HCT116 (cell line): ENCODE data around the gene PRSS27. TPM values are rescaled to one million over a fixed set of nuclear protein-coding genes. Genes with fewer than 3 reads are reported as not detected.

Experiments
- ATAC-seq: fragments of 200-7000 bp; cut with Tn5 transposase; 2 replicates; pipeline ENCODE4 v1.9.1; 2020; ENCODE audit warnings: mild to moderate bottlenecking, moderate library complexity
- BruUV-seq: library from RNA; stranded (reverse); fragments of 400-500 nt; replicated peaks from 2 replicates; lab custom pipeline; 2021; lab: Mats Ljungman, UMichigan
- CTCF ChIA-PET: fragments of 300-600 bp; sonication (Branson Sonifier 250); formaldehyde crosslinking; loops from one replicate; lab custom pipeline; 2021; ENCODE audit warnings: antibody characterized with exemption; lab: Charles Lee
- POLR2A ChIA-PET: fragments of 300-600, 350-600 bp; sonication (Branson Sonifier 250); formaldehyde crosslinking; loops from one replicate; lab custom pipeline; 2021; ENCODE audit warnings: antibody characterized with exemption; lab: Charles Lee
- RAD21 ChIA-PET, 2 experiments: fragments of 300-600 bp; sonication (Branson Sonifier 250); formaldehyde crosslinking; loops; one replicate each; lab custom pipeline; 2023; ENCODE audit warnings: low total read pairs in 2 of 2; ENCODE audit not compliant: uncharacterized antibody in 2 of 2, unreplicated experiment in 2 of 2, low non-redundant PET in 1 of 2; lab: Charles Lee
- DNase-seq: peaks from one replicate; pipeline ENCODE4 v3.0.0-alpha.2; 2010; ENCODE audit warnings: low read depth, low spot score
- H2AFZ ChIP-seq: fragments of 200-600 bp; shearing (Covaris generic), sonication (generic); 2 replicates; pipeline ENCODE4 v1.6.1; 2017; ENCODE audit warnings: low read depth, mixed run types, mixed read lengths, antibody characterized with exemption, low read length; ENCODE audit not compliant: poor library complexity, severe bottlenecking
- H3K27ac ChIP-seq: 2 replicates; pipeline ENCODE4 v1.5.1; 2012; ENCODE audit warnings: low read depth, low read length
- H3K27me3 ChIP-seq: fragments of 200-600 bp; sonication (generic); 2 replicates; pipeline ENCODE4 v1.6.1; 2016; ENCODE audit warnings: mixed run types, low read length, mixed read lengths; ENCODE audit not compliant: insufficient read depth
- H3K36me3 ChIP-seq, 2 experiments: fragments of 200-500 bp in 1 of 2; fragments of 200-600 bp in 1 of 2; sonication (Bioruptor generic) in 1 of 2; sonication (generic) in 1 of 2; 2 replicates each; pipeline versions ENCODE4 v1.5.1 to v1.6.1; 2014 to 2016; ENCODE audit warnings: low read length in 2 of 2, inconsistent platforms in 1 of 2, mixed read lengths in 1 of 2, mixed run types in 1 of 2; ENCODE audit not compliant: insufficient read depth in 2 of 2, control insufficient read depth in 1 of 2
- H3K4me1 ChIP-seq, 2 experiments: fragments of 200-600 bp in 1 of 2; sonication (generic) in 1 of 2; 2 replicates each; pipeline versions ENCODE4 v1.5.1 to v1.6.1; 2012 to 2017; ENCODE audit warnings: low read length in 2 of 2, inconsistent platforms in 1 of 2, mild to moderate bottlenecking in 1 of 2, mixed read lengths in 1 of 2, mixed run types in 1 of 2, moderate library complexity in 1 of 2; ENCODE audit not compliant: insufficient read depth in 2 of 2, control insufficient read depth in 1 of 2
- H3K4me2 ChIP-seq: fragments of 200-600 bp; sonication (generic); 2 replicates; pipeline ENCODE4 v1.6.1; 2017; ENCODE audit warnings: mixed run types, low read length, mixed read lengths
- H3K4me3 ChIP-seq, 2 experiments: fragments of 200-600 bp in 1 of 2; sonication (generic) in 1 of 2; replicated peaks in 1 of 2; 2 replicates each; pipeline ENCODE4 v1.5.1; 2011 to 2016; ENCODE audit warnings: low read length in 2 of 2, control low read depth in 1 of 2, low read depth in 1 of 2, mild to moderate bottlenecking in 1 of 2, mixed read lengths in 1 of 2, mixed run types in 1 of 2
- H3K79me2 ChIP-seq: fragments of 200-600 bp; sonication (generic); 2 replicates; pipeline ENCODE4 v1.6.1; 2017; ENCODE audit warnings: mild to moderate bottlenecking, mixed run types, low read length, moderate library complexity, mixed read lengths; ENCODE audit not compliant: insufficient read depth
- H3K9ac ChIP-seq: fragments of 200-600 bp; sonication (generic); 2 replicates; pipeline ENCODE4 v1.6.1; 2016; ENCODE audit warnings: low read length, mixed read lengths
- H3K9me2 ChIP-seq: fragments of 200-600 bp; sonication (generic), shearing (Covaris generic); 2 replicates; pipeline ENCODE4 v1.6.1; 2017; ENCODE audit warnings: mixed run types, mild to moderate bottlenecking, moderate library complexity; ENCODE audit not compliant: insufficient read depth
- H3K9me3 ChIP-seq, 2 experiments: fragments of 200-500 bp in 1 of 2; fragments of 200-600 bp in 1 of 2; sonication (Bioruptor generic) in 1 of 2; sonication (generic) in 1 of 2; 2 replicates each; pipeline ENCODE4 v1.6.1; 2014 to 2017; ENCODE audit warnings: low read length in 2 of 2, mixed read lengths in 2 of 2, inconsistent platforms in 1 of 2, low read depth in 1 of 2, mild to moderate bottlenecking in 1 of 2, mixed run types in 1 of 2, moderate library complexity in 1 of 2; ENCODE audit not compliant: control insufficient read depth in 1 of 2, insufficient read depth in 1 of 2
- H4K20me1 ChIP-seq: fragments of 200-600 bp; sonication (generic), shearing (Covaris generic); 2 replicates; pipeline ENCODE4 v1.6.1; 2017; ENCODE audit warnings: mixed run types, mild to moderate bottlenecking, moderate library complexity; ENCODE audit not compliant: insufficient read depth
- ATF3 ChIP-seq: IDR thresholded peaks from 2 replicates; pipeline ENCODE4 v1.6.1; 2012
- CBX3 ChIP-seq: IDR thresholded peaks from 2 replicates; pipeline ENCODE4 v1.6.1; 2012; ENCODE audit warnings: low read depth
- CEBPB ChIP-seq: IDR thresholded peaks from 2 replicates; pipeline ENCODE4 v1.6.1; 2012; ENCODE audit warnings: low read depth
- CTCF ChIP-seq, 3 experiments: fragments of 200-600 bp in 1 of 3; sonication (generic) in 1 of 3; IDR thresholded peaks in 2 of 3; conservative IDR thresholded peaks in 1 of 3; 2 replicates each; pipeline ENCODE4 v1.5.1; 2012 to 2017; ENCODE audit warnings: low read depth in 2 of 3, low read length in 2 of 3, antibody characterized with exemption in 1 of 3, borderline replicate concordance in 1 of 3, control low read depth in 1 of 3, mild to moderate bottlenecking in 1 of 3, mixed read lengths in 1 of 3, mixed run types in 1 of 3, moderate library complexity in 1 of 3; ENCODE audit not compliant: insufficient read depth in 1 of 3
- EGR1 ChIP-seq: IDR thresholded peaks from 2 replicates; pipeline ENCODE4 v1.6.1; 2012; ENCODE audit warnings: low read depth
- EZH2 ChIP-seq: fragments of 200-600 bp; sonication (generic); IDR thresholded peaks from 2 replicates; pipeline ENCODE4 v1.6.1; 2017; ENCODE audit warnings: antibody characterized with exemption, mixed run types
- EZH2phosphoT487 ChIP-seq: fragments of 200-600 bp; IDR thresholded peaks from 2 replicates; pipeline ENCODE4 v1.6.1; 2018; ENCODE audit warnings: antibody characterized with exemption, borderline replicate concordance
- FOSL1 ChIP-seq: IDR thresholded peaks from 2 replicates; pipeline ENCODE4 v1.6.1; 2012; ENCODE audit warnings: low read depth
- POLR2A ChIP-seq: IDR thresholded peaks from 2 replicates; pipeline ENCODE4 v1.7.0; 2011; ENCODE audit warnings: borderline replicate concordance; ENCODE audit not compliant: insufficient read depth, insufficient read length; ENCODE audit errors: extremely low read depth
- REST ChIP-seq: IDR thresholded peaks from 2 replicates; pipeline ENCODE4 v1.6.1; 2012; ENCODE audit warnings: low read depth
- SRF ChIP-seq: IDR thresholded peaks from 2 replicates; pipeline ENCODE4 v1.6.1; 2012; ENCODE audit warnings: low read depth
- YY1 ChIP-seq: IDR thresholded peaks from 2 replicates; pipeline ENCODE4 v1.6.1; 2011; ENCODE audit warnings: low read length, low read depth, moderate library complexity, mild to moderate bottlenecking; ENCODE audit not compliant: insufficient replicate concordance; ENCODE audit errors: extremely low read depth
- ZFX ChIP-seq: fragments of 450-650 bp; IDR thresholded peaks from 2 replicates; pipeline ENCODE4 v1.6.1; 2017
- ZNF274 ChIP-seq: fragments of 200-500 bp; sonication (Bioruptor generic); IDR thresholded peaks from 2 replicates; pipeline ENCODE4 v1.6.1; 2014; ENCODE audit warnings: mild to moderate bottlenecking, low read depth, low read length, inconsistent platforms
- intact Hi-C: fragments of 100-400 bp; cut with micrococcal nuclease; formaldehyde crosslinking; loops from 2 replicates; pipeline ENCODE4 v1.10.0; 2022
- total RNA-seq: library from RNA; stranded (reverse); gene quantifications from one replicate; pipeline ENCODE4 v1.2.1, GENCODE V29; 2021; ENCODE audit not compliant: unreplicated experiment

PRSS27 gene
- total RNA-seq, 1 experiment from 2014 or later = 3.3 TPM

- no TSS peak for BruUV-seq
Measured at GRCh38 chr16:2709588-2709984, 10.4 kb downstream of the PRSS27 start.

More at GRCh38 chr16:2709588-2709984, 10.4 kb downstream of the PRSS27 start:
- H3K4me2 ChIP-seq = no peak overlapping the region
- TF ChIP-seq EZH2phosphoT487 (no peak), ATF3 (no peak), ZFX (no peak), CBX3 (no peak), ZNF274 (no peak), EZH2 (no peak), FOSL1 (no peak), REST (no peak), POLR2A (no peak), YY1 (no peak), CTCF (IDR thresholded peaks at IDR 0.05 in 2 of 3, conservative IDR thresholded peaks at IDR 0.05 in 1 of 3; ENCODE audit: borderline replicate concordance in 1 of 3, insufficient read depth in 1 of 3, low read depth in 2 of 3, low read length in 2 of 3) (no peak), CEBPB (no peak), SRF (no peak), EGR1 (no peak)
- RAD21 ChIA-PET = no interaction called here
- H3K79me2 ChIP-seq = no peaks in the 10 kb centered on the region
- H3K27ac ChIP-seq = no peak overlapping the region
- H3K9me3 ChIP-seq = no peaks in the 10 kb centered on the region
- POLR2A ChIA-PET = interaction anchor here (0.6 kb wide), 1 partner anchor 13 kb away, joined by 3 read pairs; no protein-coding TSS in a partner anchor
- ATAC-seq (no peak), DNase-seq (no peak)
- no peak overlapping the region for H3K9ac ChIP-seq
- no peaks in the 10 kb centered on the region for H3K27me3 ChIP-seq
- H2AFZ ChIP-seq = no peak overlapping the region
- CTCF ChIA-PET = no interaction called here
- no peaks in the 10 kb centered on the region for H4K20me1 ChIP-seq
- no peak overlapping the region for H3K4me3 ChIP-seq
- H3K36me3 ChIP-seq = peaks cover 3 to 4% of the 10 kb centered on the region in 2 experiments; a peak in 1 of 4 replicates
- no peaks in the 10 kb centered on the region for H3K9me2 ChIP-seq
- H3K4me1 ChIP-seq = no peaks in the 10 kb centered on the region
- intact Hi-C loops = no loop called here
